GM12891 (cell line): ENCODE results near the gene SCARB1.

Experiments
- DNase-seq: peaks from one replicate; pipeline ENCODE4 v3.0.0; 2011; ENCODE audit warnings: low spot score; ENCODE audit not compliant: insufficient read length
- FAIRE-seq: peaks from 2 replicates; lab custom pipeline; 2011; peaks lifted over from hg19 to GRCh38; lab: Jason Lieb, UNC
- PAX5 ChIP-seq: IDR thresholded peaks from 2 replicates; pipeline ENCODE4 v1.6.1; 2011; ENCODE audit warnings: low read length, moderate library complexity, mild to moderate bottlenecking; ENCODE audit not compliant: insufficient read depth, severe bottlenecking
- POLR2A ChIP-seq: IDR thresholded peaks from 2 replicates; pipeline ENCODE4 v1.6.1; 2011; ENCODE audit warnings: low read depth, low read length, control low read depth
- POLR2AphosphoS5 ChIP-seq: IDR thresholded peaks from 2 replicates; pipeline ENCODE4 v1.6.1; 2011; ENCODE audit warnings: low read depth, low read length, control low read depth
- POU2F2 ChIP-seq: IDR thresholded peaks from 2 replicates; pipeline ENCODE4 v1.6.1; 2011; ENCODE audit warnings: low read depth, mild to moderate bottlenecking, control low read depth, low read length, moderate library complexity
- SPI1 ChIP-seq: IDR thresholded peaks from 2 replicates; pipeline ENCODE4 v1.6.1; 2011; ENCODE audit warnings: low read depth, low read length, control low read depth
- TAF1 ChIP-seq: IDR thresholded peaks from 2 replicates; pipeline ENCODE4 v1.6.1; 2011; ENCODE audit warnings: low read depth, low read length, control low read depth

Gene SCARB1

GRCh38 chr12:124805050-124805449 is 58.6 kb downstream of the SCARB1 start:
- no peak for FAIRE-seq
- DNase-seq = no peak
- no peak for TF ChIP-seq TAF1
- no peak for TF ChIP-seq SPI1
- no peak for TF ChIP-seq POU2F2
- TF ChIP-seq PAX5 = no peak
- TF ChIP-seq POLR2AphosphoS5 = no peak
- TF ChIP-seq POLR2A = no peak

- no peak for DNase-seq
These were observed 59.5 kb downstream of the SCARB1 start for GRCh38 chr12:124804011-124804621.

GRCh38 chr12:124802361-124802760 is 61.3 kb downstream of the SCARB1 start:
- FAIRE-seq = no peak
- no peak for TF ChIP-seq TAF1
- TF ChIP-seq POLR2A = no peak
- no peak for TF ChIP-seq SPI1
- no peak for TF ChIP-seq POU2F2
- TF ChIP-seq POLR2AphosphoS5 = no peak
- TF ChIP-seq PAX5 = no peak
- no peak for DNase-seq

More at GRCh38 chr12:124804011-124804621, 59.5 kb downstream of the SCARB1 start:
- FAIRE-seq = peak; percentile 35
- TF ChIP-seq POLR2A = no peak

DNA sequence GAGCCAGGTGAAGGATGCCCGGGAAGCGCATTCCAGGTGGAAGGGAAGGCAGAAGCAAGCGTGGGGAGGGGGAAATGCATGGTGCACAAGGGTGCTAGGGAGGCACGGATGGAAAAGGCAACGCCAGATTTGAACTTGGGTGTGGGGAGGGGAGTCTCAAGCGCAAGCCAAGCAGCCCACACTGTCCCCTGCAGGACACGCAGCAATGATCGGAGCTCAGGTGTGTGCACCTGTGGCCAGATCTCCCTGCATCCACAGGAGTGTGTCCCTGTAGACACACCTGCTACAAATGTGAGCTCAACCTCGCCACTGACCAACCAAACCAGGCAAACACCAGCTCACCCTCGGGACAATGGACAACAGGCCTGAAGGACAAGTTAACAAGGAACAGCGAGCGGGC is 63.2 kb downstream of the SCARB1 start:
- TF ChIP-seq TAF1 = no peak
- TF ChIP-seq PAX5 = no peak
- TF ChIP-seq POLR2AphosphoS5 = no peak
- TF ChIP-seq SPI1 = no peak
- no peak for TF ChIP-seq POU2F2
- TF ChIP-seq POLR2A = no peak
- FAIRE-seq (no peak), DNase-seq (no peak)

DNA sequence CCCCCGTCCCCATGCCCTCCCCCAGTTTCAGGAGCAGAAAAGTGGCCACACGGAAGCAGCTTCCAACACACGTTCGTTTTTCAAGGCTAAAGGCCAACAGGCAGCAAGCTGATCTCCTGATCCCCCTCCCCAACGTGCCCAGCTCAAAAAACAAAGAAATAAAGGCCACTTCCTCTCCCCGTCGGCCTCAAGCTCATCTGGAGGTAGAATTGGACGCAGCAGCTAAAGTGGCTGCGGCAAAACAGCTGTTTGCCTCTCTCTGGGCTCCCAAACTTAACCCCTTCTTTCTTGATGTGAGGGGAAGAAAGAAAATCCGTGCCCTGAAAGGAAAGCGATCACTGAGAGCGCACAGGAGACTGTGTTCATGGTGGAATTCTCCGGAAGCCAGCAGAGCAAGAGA is 66.3 kb downstream of the SCARB1 start:
- peak; percentile 37; the same call in 1 of the 2 replicates for TF ChIP-seq SPI1
- no peak for TF ChIP-seq POU2F2
- DNase-seq = no peak
- no peak for FAIRE-seq

- no peak for FAIRE-seq
- DNase-seq = no peak
These were observed 67.2 kb downstream of the SCARB1 start for GRCh38 chr12:124796303-124796960.

GRCh38 chr12:124795081-124795948 is 68.3 kb downstream of the SCARB1 start:
- TF ChIP-seq SPI1 (no peak), TAF1 (peak; percentile 19; the same call in 1 of the 2 replicates), POLR2AphosphoS5 (no peak), POLR2A (peak; percentile 50; the same call in 1 of the 2 replicates), POU2F2 (no peak), PAX5 (no peak)
- DNase-seq = peak; percentile 56
- FAIRE-seq = peak; percentile 81

More at GRCh38 chr12:124796303-124796960, 67.2 kb downstream of the SCARB1 start:
- TF ChIP-seq TAF1 (no peak), PAX5 (no peak), POLR2AphosphoS5 (no peak), POU2F2 (no peak), POLR2A (no peak), SPI1 (no peak)

DNA sequence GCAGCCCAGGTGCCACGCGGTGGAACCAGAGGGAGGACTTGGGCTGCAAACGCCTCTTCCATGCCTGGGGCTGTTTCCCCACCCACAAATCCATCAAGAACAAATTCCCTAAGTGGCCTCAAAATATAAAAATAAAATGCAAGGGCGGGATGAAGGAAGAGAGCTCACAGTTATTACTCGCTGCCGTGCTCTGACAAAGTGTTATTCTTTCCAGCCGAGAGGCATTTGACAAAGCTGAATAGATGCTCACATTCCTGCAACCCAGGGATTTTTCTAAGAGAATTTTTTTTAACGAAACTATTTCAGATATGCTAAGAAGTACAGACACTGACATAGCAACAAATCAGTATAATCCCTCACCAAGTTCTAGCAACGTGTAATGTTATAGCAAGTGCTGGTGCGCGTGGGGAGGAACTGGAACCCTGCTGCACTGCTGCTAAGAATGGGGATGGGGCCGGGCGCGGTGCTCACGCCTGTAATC is 70.7 kb downstream of the SCARB1 start:
- no peak for FAIRE-seq
- DNase-seq = no peak

DNA sequence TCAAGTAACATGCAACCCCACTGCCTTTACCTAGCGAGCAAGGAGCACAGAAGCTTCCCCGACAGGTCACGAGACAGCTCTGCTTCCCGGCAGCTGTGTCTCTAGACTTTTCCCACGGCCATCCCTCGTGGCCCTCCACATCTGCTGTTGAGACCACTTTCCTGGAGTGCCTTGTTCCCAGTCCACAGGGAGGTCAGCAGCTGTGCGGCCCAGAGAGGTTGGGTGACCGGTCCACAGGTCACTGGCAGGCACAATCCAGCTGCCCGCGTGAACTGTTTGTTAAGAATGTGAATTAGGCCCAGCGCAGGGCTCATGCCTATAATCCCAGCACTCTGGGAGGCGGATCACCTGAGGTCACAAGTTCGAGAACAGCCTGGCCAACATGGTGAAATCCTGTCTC is 71.5 kb downstream of the SCARB1 start:
- TF ChIP-seq SPI1 (no peak), TAF1 (no peak), POLR2A (no peak), PAX5 (no peak), POLR2AphosphoS5 (no peak), POU2F2 (no peak)
- DNase-seq (no peak), FAIRE-seq (no peak)

More for the DNA sequence above, 70.7 kb downstream of the SCARB1 start:
- TF ChIP-seq SPI1 = no peak
- TF ChIP-seq POU2F2 = no peak
- no peak for TF ChIP-seq POLR2A
- no peak for TF ChIP-seq TAF1
- TF ChIP-seq PAX5 = no peak
- no peak for TF ChIP-seq POLR2AphosphoS5
